HEK293 (cell line): Measurements from ENCODE around the gene SNRPA1.

Experiments used
- EGR2 ChIP-seq: fragments of 450-650 bp; formaldehyde crosslinking; IDR thresholded peaks from 2 replicates; pipeline ENCODE4 v1.5.1; 2016; ENCODE audit warnings: low read depth, missing biosample characterization, missing genetic modification characterization
- ELK4 ChIP-seq: IDR thresholded peaks from 2 replicates; pipeline ENCODE4 v1.6.1; 2011; ENCODE audit warnings: mild to moderate bottlenecking, low read depth, low read length, borderline replicate concordance
- FEZF1 ChIP-seq: fragments of 450-650 bp; formaldehyde crosslinking; IDR thresholded peaks from 2 replicates; pipeline ENCODE4 v1.5.1; 2016; ENCODE audit warnings: missing biosample characterization, missing genetic modification characterization
- IKZF3 ChIP-seq: fragments of 450-650 bp; IDR thresholded peaks from 2 replicates; pipeline ENCODE4 v1.5.0; 2018; ENCODE audit warnings: missing biosample characterization, mild to moderate bottlenecking, missing genetic modification characterization, moderate library complexity
- MEIS1 ChIP-seq: sonication (generic); formaldehyde crosslinking; IDR thresholded peaks from 2 replicates; pipeline ENCODE4 v1.8.1; 2022; ENCODE audit warnings: missing genetic modification reagents, mild to moderate bottlenecking, borderline replicate concordance
- REPIN1 ChIP-seq: fragments of 450-650 bp; formaldehyde crosslinking; IDR thresholded peaks from 2 replicates; pipeline ENCODE4 v1.5.1; 2017; ENCODE audit warnings: missing biosample characterization, missing genetic modification characterization, low read depth
- SP2 ChIP-seq: fragments of 450-650 bp; formaldehyde crosslinking; IDR thresholded peaks from 2 replicates; pipeline ENCODE4 v1.5.1; 2016; ENCODE audit warnings: missing biosample characterization, missing genetic modification characterization
- ZBTB1 ChIP-seq: fragments of 450-650 bp; formaldehyde crosslinking; IDR thresholded peaks from 2 replicates; pipeline ENCODE4 v1.5.1; 2016; ENCODE audit warnings: missing biosample characterization, missing genetic modification characterization
- ZBTB6 ChIP-seq: fragments of 450-650 bp; formaldehyde crosslinking; IDR thresholded peaks from 2 replicates; pipeline ENCODE4 v1.5.1; 2017; ENCODE audit warnings: missing biosample characterization, missing genetic modification characterization
- ZNF132 ChIP-seq: fragments of 450-650 bp; formaldehyde crosslinking; IDR thresholded peaks from 2 replicates; pipeline ENCODE4 v1.5.1; 2017; ENCODE audit warnings: missing biosample characterization, missing genetic modification characterization, borderline replicate concordance
- ZNF16 ChIP-seq: fragments of 450-650 bp; formaldehyde crosslinking; IDR thresholded peaks from 2 replicates; pipeline ENCODE4 v1.5.1; 2016; ENCODE audit warnings: low read depth, missing biosample characterization, missing genetic modification characterization
- ZNF169 ChIP-seq: fragments of 450-650 bp; formaldehyde crosslinking; IDR thresholded peaks from 2 replicates; pipeline ENCODE4 v1.5.1; 2016; ENCODE audit warnings: missing biosample characterization, missing genetic modification characterization
- ZNF174 ChIP-seq: fragments of 450-650 bp; formaldehyde crosslinking; IDR thresholded peaks from 2 replicates; pipeline ENCODE4 v1.5.0; 2017; ENCODE audit warnings: missing biosample characterization, mild to moderate bottlenecking, missing genetic modification characterization
- ZNF266 ChIP-seq: fragments of 450-650 bp; formaldehyde crosslinking; IDR thresholded peaks from 2 replicates; pipeline ENCODE4 v1.5.1; 2016; ENCODE audit warnings: missing biosample characterization, missing genetic modification characterization, low read depth
- ZNF362 ChIP-seq: fragments of 450-650 bp; formaldehyde crosslinking; IDR thresholded peaks from 2 replicates; pipeline ENCODE4 v1.5.1; 2016; ENCODE audit warnings: missing biosample characterization, missing genetic modification characterization
- ZNF416 ChIP-seq: fragments of 450-650 bp; formaldehyde crosslinking; IDR thresholded peaks from 2 replicates; pipeline ENCODE4 v1.5.1; 2016; ENCODE audit warnings: missing biosample characterization, missing genetic modification characterization
- ZNF423 ChIP-seq: fragments of 450-650 bp; formaldehyde crosslinking; IDR thresholded peaks from 2 replicates; pipeline ENCODE4 v1.5.1; 2016; ENCODE audit warnings: missing biosample characterization, missing genetic modification characterization
- ZNF510 ChIP-seq: fragments of 450-650 bp; formaldehyde crosslinking; IDR thresholded peaks from 2 replicates; pipeline ENCODE4 v1.5.1; 2018; ENCODE audit warnings: mild to moderate bottlenecking, missing genetic modification characterization, missing biosample characterization; ENCODE audit not compliant: insufficient replicate concordance
- ZNF548 ChIP-seq: fragments of 450-650 bp; formaldehyde crosslinking; IDR thresholded peaks from 2 replicates; pipeline ENCODE4 v1.5.1; 2016; ENCODE audit warnings: missing biosample characterization, missing genetic modification characterization
- ZNF654 ChIP-seq: fragments of 450-650 bp; formaldehyde crosslinking; IDR thresholded peaks from 2 replicates; pipeline ENCODE4 v1.5.1; 2016; ENCODE audit warnings: low read depth, missing biosample characterization, missing genetic modification characterization
- ZNF660 ChIP-seq: fragments of 450-650 bp; IDR thresholded peaks from 2 replicates; pipeline ENCODE4 v1.5.1; 2018; ENCODE audit warnings: missing biosample characterization, mild to moderate bottlenecking, missing genetic modification characterization
- ZSCAN16 ChIP-seq: fragments of 450-650 bp; formaldehyde crosslinking; IDR thresholded peaks from 2 replicates; pipeline ENCODE4 v1.5.1; 2016; ENCODE audit warnings: missing biosample characterization, missing genetic modification characterization
- ZSCAN18 ChIP-seq: fragments of 450-650 bp; formaldehyde crosslinking; IDR thresholded peaks from 2 replicates; pipeline ENCODE4 v1.5.1; 2016; ENCODE audit warnings: missing biosample characterization, missing genetic modification characterization
- TF ChIP-seq, protein P1 (sequence below): fragments of 450-650 bp; formaldehyde crosslinking; conservative IDR thresholded peaks from 2 replicates; pipeline ENCODE4 v1.5.1; 2016; ENCODE audit warnings: low read depth, missing biosample characterization, missing genetic modification characterization
- TF ChIP-seq, protein P2 (sequence below): fragments of 450-650 bp; formaldehyde crosslinking; IDR thresholded peaks from 2 replicates; pipeline ENCODE4 v1.5.1; 2017; ENCODE audit warnings: missing biosample characterization, missing genetic modification characterization
- TF ChIP-seq, protein P3 (sequence below): fragments of 450-650 bp; formaldehyde crosslinking; IDR thresholded peaks from 2 replicates; pipeline ENCODE4 v1.5.1; 2016; ENCODE audit warnings: missing biosample characterization, missing genetic modification characterization

Gene SNRPA1

DNA sequence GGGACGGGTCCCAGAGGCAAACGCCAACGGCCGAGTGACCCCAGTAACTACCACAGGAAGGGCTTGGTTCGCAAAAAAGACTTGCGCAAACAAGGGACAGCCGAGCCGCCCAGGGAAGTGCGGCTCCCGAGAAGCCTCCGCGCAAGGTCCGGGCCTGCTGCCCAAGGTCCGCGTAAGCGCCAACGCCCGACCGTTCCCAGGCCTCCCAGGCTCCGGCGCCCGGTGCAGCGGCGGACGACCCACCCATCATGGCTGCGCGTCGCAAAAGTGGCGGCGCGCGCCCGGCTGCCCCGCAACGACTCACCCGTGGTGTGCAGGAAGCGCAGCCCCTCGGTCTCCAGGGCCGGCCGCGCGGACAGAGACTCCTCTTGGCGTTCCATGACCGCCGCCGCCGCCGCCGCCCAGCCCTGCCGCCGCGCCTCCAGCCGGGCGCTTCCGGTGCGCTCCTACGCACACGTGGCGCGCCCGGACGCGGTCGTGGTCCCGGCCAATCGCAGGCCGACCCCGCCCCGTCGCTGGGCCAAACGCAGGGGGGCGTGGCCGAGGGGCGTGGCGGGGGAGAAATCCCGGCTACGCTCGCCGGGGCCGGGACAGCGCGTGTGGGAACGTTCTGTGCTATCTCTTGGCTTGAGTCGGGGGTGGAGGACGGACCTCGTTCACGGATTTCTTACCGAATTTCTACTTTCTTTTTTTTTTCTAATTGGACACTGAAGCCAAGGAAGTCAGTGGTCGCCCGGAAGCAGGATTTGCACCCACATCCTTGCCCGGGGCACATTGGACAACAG is 17.8 kb downstream of the SNRPA1 start, which contains the start of gene SELENOS (continued):
- no peak for TF ChIP-seq FEZF1
- peak; percentile 85; the same call in 1 of the 2 replicates for TF ChIP-seq ZNF660 (tag by site-specific recombination)
- TF ChIP-seq REPIN1: no peak
- TF ChIP-seq ZNF266 (tag by site-specific recombination): no peak
- no peak for TF ChIP-seq ZSCAN18
- TF ChIP-seq, protein P1, sequence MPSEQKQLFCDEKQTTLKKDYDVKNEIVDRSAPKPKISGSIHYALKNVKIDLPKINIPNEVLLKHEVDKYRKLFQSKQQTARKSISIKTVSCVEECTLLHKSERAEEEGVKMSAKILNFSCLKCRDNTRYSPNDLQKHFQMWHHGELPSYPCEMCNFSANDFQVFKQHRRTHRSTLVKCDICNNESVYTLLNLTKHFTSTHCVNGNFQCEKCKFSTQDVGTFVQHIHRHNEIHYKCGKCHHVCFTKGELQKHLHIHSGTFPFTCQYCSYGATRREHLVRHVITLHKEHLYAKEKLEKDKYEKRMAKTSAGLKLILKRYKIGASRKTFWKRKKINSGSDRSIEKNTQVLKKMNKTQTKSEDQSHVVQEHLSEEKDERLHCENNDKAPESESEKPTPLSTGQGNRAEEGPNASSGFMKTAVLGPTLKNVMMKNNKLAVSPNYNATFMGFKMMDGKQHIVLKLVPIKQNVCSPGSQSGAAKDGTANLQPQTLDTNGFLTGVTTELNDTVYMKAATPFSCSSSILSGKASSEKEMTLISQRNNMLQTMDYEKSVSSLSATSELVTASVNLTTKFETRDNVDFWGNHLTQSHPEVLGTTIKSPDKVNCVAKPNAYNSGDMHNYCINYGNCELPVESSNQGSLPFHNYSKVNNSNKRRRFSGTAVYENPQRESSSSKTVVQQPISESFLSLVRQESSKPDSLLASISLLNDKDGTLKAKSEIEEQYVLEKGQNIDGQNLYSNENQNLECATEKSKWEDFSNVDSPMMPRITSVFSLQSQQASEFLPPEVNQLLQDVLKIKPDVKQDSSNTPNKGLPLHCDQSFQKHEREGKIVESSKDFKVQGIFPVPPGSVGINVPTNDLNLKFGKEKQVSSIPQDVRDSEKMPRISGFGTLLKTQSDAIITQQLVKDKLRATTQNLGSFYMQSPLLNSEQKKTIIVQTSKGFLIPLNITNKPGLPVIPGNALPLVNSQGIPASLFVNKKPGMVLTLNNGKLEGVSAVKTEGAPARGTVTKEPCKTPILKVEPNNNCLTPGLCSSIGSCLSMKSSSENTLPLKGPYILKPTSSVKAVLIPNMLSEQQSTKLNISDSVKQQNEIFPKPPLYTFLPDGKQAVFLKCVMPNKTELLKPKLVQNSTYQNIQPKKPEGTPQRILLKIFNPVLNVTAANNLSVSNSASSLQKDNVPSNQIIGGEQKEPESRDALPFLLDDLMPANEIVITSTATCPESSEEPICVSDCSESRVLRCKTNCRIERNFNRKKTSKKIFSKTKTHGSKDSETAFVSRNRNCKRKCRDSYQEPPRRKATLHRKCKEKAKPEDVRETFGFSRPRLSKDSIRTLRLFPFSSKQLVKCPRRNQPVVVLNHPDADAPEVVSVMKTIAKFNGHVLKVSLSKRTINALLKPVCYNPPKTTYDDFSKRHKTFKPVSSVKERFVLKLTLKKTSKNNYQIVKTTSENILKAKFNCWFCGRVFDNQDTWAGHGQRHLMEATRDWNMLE (tag by site-specific recombination): no peak
- no peak for TF ChIP-seq ZNF510 (tag by site-specific recombination)
- no peak for TF ChIP-seq ZNF132 (tag by site-specific recombination)
- peak; percentile 78 for TF ChIP-seq SP2 (tag by site-specific recombination)
- TF ChIP-seq, protein P2, sequence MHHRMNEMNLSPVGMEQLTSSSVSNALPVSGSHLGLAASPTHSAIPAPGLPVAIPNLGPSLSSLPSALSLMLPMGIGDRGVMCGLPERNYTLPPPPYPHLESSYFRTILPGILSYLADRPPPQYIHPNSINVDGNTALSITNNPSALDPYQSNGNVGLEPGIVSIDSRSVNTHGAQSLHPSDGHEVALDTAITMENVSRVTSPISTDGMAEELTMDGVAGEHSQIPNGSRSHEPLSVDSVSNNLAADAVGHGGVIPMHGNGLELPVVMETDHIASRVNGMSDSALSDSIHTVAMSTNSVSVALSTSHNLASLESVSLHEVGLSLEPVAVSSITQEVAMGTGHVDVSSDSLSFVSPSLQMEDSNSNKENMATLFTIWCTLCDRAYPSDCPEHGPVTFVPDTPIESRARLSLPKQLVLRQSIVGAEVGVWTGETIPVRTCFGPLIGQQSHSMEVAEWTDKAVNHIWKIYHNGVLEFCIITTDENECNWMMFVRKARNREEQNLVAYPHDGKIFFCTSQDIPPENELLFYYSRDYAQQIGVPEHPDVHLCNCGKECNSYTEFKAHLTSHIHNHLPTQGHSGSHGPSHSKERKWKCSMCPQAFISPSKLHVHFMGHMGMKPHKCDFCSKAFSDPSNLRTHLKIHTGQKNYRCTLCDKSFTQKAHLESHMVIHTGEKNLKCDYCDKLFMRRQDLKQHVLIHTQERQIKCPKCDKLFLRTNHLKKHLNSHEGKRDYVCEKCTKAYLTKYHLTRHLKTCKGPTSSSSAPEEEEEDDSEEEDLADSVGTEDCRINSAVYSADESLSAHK (tag by site-specific recombination): no peak
- no peak for TF ChIP-seq ZBTB1
- TF ChIP-seq ZNF174 (tag by site-specific recombination): no peak
- peak; percentile 7; the same call in 1 of the 2 replicates for TF ChIP-seq EGR2 (tag by site-specific recombination)
- TF ChIP-seq ZNF654 (tag by site-specific recombination): no peak
- peak; percentile 84; the same call in 1 of the 2 replicates for TF ChIP-seq ELK4
- TF ChIP-seq ZNF16 (tag by site-specific recombination): no peak
- no peak for TF ChIP-seq ZSCAN16
- TF ChIP-seq IKZF3: 0 out of 2 replicates have a peak, but pooled peaks have one; percentile 14
- no peak for TF ChIP-seq MEIS1 (CRISPR knock-in tag)
- no peak for TF ChIP-seq ZNF362
- no peak for TF ChIP-seq ZNF548 (tag by site-specific recombination)
- no peak for TF ChIP-seq ZNF416 (tag by site-specific recombination)
- TF ChIP-seq ZBTB6: 0 out of 2 replicates have a peak, but pooled peaks have one; percentile 36
- TF ChIP-seq ZNF169: no peak
- TF ChIP-seq, protein P3, sequence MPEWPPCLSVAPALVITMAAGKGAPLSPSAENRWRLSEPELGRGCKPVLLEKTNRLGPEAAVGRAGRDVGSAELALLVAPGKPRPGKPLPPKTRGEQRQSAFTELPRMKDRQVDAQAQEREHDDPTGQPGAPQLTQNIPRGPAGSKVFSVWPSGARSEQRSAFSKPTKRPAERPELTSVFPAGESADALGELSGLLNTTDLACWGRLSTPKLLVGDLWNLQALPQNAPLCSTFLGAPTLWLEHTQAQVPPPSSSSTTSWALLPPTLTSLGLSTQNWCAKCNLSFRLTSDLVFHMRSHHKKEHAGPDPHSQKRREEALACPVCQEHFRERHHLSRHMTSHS: no peak
- no peak for TF ChIP-seq ZNF423
